HL-60/S4 treated with phorbol 12-myristate 13-acetate at 8.2 ng/mL for 4 days and 3 days (cell line): Measurements from ENCODE around the gene SLC12A8.

Source experiments
- in situ Hi-C: fragments of 300-500 bp; cut with MboI; formaldehyde crosslinking; loops from 2 replicates; pipeline ENCODE4 v1.15.0; 2022; ENCODE audit warnings: low sequenced_read_pairs

The SLC12A8 gene

DNA sequence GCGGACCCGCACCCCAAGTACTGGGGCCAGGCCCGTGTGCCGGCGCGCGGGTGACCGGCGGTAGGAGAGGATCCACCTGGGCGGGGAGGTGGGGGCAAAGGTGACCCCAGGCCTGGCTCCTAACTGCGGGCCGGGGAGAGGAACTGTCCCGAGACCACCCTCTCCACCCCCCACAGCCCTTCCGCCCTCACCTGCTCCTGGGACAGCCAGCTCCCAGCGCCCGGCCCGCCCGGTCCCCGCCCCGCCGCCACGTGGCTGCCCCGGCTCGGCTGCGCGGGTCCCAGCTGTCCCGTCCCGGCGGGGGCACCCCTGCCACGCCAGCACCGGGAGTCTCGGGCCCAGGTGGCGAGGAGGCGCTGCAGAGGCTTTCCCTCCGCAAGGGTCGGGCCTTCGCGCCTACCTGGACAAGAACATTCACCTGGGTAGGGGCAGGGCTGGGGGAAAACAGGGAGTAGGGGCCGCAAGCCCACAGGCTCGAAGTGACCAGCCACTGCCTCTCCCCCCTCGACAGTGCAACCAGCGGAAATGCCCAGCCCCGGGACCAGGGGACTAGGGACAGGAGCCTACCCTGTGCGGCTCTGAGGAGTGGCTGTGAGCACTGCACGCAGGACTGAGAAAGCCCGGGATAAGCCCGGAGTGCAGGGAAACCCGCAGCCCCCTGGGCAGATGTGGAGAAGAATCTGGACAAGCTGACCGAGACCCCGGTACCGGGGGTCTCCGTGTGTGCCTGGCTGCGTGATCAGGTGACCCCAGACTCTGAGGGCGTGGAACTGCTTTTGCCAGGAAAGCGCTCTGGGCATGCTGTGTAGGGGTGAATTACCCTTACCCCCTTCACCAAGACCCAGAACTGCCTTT lies at the start of gene SLC12A8:
Gene SLC12A8 (minus strand): TSS at position 240 of the 855 bp plus-strand sequence. CDS start 1,399 bp downstream, outside the sequence.
- in situ Hi-C loops: no loop called here

DNA sequence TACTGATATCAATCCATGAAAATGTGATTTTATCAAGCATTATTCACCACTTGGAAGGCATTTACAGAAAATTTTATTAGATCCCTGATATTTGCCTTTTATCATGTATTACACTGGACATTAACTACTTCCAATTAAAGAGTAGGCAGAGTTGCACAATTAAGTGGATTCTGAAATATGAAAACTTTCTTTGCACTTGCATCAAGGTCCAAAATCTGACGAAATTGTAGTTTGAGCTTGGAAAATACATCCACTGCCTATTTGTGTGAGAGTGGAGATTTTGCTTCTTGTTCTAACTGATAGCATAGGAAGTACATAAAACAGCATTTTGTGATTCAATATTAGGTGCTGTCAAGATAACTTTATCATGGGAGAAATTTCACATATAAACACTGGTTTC lies 49.6 kb upstream of the SLC12A8 start:
- in situ Hi-C loops: no loop called here

DNA sequence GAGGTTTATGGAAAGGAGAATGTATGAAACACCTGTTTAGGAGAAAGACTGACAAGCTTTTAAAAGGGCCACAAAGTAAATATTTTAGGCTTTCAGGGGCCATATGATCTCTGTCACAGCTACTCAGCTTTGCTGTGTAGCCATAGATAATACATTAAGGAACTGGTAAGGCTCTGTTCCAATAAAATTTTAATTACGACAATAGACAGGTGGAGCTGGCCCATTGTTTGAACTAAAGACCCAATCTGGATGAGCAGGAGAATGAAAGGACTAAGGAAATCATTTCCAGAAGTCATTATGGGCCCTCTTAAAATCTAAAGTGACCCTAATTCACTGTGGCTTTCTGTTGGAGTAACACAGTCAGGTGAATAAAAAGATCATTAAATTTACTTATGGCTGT lies 48.5 kb upstream of the SLC12A8 start:
- in situ Hi-C loops: no loop called here

DNA sequence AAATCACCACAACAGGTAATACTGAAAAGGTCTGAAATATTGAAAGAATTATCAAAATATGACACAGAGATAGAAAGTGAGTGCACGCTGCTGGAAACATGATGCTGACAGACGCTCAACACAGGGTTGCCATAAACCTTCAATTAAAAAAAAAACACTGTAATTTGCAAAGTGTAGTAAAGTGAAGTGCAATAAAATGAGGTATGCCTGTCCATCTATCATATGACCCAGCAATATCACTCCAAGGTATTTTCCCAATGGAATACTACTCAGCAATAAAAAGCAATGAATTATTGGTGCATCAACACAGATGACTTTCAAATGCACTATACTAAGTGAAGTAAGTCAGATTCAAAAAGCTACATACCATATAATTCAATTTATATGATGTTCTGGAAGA lies 47.6 kb upstream of the SLC12A8 start:
- in situ Hi-C loops: no loop called here

GRCh38 chr3:125257536-125257935 lies 45.0 kb upstream of the SLC12A8 start:
- in situ Hi-C loops: no loop called here

DNA sequence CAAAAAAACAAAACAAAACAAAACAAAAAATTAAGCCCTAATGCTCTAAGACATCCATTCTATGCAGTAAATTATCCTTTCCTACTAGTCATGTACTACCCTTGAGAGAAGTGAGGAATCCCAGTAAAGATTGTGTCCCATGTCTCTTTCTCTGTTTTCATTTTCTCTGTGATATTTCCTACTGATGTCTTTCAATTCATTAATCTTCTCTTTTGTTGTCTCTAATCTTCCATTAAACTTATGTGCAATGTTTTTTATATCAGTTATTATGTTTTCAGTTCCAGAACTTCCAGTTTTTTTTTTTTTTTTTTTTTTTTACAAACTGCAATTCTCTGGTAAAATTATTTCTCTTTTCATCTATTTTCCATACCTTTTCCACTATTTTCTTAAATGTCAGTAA lies 44.1 kb upstream of the SLC12A8 start:
- in situ Hi-C loops: no loop called here

GRCh38 chr3:125250973-125251372 lies 38.4 kb upstream of the SLC12A8 start:
- in situ Hi-C loops: no loop called here

DNA sequence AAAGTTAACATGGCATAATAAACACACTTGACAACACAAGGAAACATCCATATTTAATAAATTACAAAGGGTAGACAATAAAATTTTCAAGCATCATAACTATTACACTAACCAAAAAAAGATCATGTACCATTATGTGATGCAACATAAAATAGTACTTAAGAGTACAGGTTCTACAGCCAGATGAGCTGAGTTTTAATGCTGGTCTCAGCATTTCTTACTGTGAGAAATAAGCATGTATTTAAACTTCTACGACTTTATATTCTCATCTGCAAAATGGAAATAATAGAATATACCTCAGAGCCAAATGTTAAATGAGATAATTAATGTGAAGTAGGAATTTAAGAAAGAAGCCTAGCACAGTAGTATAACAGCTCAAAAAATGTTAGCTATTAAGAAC lies 33.7 kb upstream of the SLC12A8 start:
- in situ Hi-C loops: no loop called here

- in situ Hi-C loops: no loop called here
Measured at GRCh38 chr3:125245521-125245920, 33.0 kb upstream of the SLC12A8 start.

GRCh38 chr3:125240496-125240895 lies 27.9 kb upstream of the SLC12A8 start:
- in situ Hi-C loops: no loop called here

DNA sequence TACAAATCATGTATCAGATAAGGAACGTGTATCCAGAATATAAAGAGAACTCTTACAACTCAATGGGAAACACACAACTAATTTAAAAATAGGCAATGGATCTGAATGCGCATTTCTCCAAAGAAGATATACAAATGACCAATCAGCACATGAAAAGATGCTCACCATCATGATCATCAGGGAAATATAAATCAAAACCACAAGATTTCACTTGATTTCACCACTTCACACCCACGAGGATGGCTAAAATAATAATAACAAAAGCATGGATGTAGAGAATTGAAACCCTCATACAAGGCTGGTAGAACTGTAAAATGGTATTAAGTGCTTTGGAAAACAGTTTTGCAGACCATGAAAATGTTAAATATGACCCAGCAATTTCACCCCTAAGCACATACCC lies 26.7 kb upstream of the SLC12A8 start:
- in situ Hi-C loops: no loop called here

GRCh38 chr3:125238759-125239158 lies 26.2 kb upstream of the SLC12A8 start:
- in situ Hi-C loops: no loop called here

DNA sequence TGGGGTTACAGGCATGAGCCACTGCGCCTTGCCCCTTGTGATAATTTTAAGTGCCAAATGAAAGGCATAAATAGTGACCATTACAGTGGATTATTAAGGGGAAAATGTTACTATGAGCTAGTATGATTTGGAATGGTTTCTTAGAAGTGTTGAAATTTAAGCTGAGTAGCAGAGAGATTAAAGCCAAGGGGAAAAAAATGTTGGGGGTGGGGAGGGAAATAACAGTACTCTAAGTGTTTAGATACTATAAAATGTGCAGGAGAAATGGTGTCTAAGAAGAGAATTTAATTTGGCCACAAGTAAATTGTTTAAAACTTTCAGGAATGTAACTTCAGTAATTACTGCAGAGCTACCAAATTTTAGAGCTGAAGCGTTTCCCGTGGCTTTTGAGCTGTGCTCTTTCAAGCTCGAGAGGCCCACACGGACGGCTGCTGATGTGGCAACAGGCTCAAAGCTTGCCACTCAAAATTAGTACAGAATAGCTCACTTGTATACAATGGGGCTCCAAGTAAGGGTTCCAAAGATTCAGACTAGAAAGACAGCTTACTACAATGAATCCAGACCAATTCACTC lies 23.9 kb upstream of the SLC12A8 start:
- in situ Hi-C loops: no loop called here

- in situ Hi-C loops: no loop called here
Measured at GRCh38 chr3:125234831-125235230, 22.3 kb upstream of the SLC12A8 start.

DNA sequence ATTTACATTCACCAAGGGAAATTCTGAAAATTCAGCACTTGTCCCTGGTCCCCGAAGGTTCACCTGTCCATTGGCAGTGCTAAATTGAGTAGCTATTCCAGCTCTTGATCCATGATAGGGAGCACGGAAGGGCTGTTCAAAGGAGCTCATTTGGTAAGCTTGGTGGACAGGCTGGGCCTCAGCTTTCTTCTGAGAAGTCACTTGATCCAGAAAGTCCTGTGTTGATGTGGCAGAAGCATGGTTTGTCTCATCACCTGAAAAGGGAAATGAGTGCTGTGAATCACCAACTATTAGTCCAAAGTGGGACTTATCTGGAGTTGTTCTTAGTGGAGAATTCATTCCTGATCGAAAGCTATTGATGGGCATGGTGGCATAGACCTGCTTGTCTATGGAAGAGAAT lies 19.9 kb upstream of the SLC12A8 start:
- in situ Hi-C loops: no loop called here

DNA sequence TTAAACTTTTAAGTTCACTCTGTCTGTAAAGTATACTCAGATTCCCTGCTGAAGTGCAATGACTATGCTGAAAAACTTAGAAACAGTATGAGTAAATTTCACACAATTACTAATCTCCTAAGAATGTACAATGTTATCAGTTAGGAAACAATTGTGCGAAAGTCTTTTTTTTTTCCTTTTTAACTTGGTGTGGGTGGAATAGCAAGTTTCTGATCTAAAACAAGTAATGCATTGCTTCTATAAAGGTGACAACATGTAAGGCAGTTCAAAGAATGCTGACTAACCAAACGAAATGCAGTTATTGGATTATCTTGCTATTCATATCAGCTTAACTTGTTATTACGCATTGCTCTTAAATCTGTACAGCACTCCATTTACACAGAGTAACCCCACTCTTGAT lies 19.3 kb upstream of the SLC12A8 start:
- in situ Hi-C loops: no loop called here

GRCh38 chr3:125229707-125230106 lies 17.2 kb upstream of the SLC12A8 start:
- in situ Hi-C loops: no loop called here

DNA sequence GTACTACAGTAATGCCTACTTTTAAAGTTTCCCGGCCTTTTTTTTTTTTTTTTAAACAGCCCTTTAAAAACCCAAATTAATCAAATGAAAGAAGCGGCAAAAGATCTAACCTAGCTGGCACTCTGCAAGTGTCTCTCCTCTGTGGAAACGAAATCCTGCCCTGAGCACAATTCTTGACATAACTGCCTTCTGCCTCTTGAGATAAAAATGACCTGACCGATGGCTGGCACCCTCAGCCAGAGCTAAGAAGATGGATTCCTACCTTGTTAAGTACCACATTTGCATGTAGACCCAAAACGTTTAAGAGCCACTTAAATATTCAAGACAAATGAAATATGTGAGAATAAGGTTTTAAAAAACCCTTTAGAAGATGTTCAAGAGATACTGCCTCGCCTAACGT lies 16.6 kb upstream of the SLC12A8 start:
- in situ Hi-C loops: no loop called here

- in situ Hi-C loops: no loop called here
Measured at GRCh38 chr3:125221831-125222230, 9.3 kb upstream of the SLC12A8 start.

DNA sequence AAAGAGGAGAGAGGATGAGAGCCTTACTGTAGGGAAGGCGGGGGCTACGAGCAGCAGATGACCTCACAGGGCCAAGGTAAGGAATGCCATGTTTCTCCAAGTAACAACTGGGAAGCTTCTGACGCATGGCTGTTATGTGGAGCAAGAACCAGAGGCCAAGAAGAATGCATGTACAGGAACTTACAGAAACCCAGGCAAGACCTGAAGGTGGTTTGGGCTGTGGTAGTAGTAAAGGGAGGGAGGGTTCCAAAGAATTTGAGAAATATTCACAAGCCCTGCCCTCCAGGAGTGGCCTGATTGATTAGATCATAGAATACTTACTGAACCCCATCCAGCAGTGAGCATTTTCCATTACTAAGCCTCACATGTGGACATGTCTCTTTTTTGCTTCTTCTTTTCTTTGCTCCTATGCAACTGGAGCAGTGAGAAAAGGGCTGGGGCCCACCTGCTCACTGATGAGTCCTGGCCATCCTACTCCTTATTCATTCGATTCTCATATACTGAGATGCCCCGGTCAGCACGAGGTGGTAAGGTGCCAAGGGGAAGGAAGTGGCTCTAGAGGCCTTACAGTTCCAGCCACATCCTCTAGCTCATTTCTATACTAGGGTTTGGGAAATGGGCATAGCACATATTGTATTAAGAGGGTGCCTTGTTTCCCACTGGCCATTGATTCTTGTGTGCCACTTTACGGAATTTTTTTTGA lies 8.3 kb upstream of the SLC12A8 start:
- in situ Hi-C loops: no loop called here

- in situ Hi-C loops: no loop called here
Measured at GRCh38 chr3:125220183-125220582, 7.6 kb upstream of the SLC12A8 start.

DNA sequence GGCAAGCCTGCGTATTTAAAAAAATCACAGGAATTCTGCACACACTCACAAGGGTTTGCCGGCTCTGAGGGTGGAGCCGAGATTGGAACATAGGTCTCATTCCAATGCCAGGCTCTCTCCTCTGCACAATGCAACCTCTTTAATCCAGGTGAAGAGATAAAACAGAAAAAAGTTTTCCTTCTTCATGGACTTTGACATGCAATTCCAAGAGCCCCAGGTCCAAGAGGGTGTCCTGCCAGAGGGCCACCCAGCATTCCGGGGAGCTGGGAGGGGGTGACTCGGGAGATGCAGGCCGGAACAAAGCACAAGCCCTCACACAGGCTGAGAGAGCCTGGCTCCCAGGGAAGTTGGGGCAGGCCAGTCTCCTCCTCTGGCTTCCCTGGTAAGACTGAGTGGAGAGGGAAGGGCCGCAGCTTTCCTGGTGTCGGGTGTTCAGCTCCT lies 6.7 kb upstream of the SLC12A8 start:
- in situ Hi-C loops: no loop called here
